SK-N-SH (cell line): ENCODE data around the gene PERCC1.

Experiments
- NFIC ChIP-seq: IDR thresholded peaks from 2 replicates; pipeline ENCODE4 v1.4.0; 2012; ENCODE audit warnings: borderline replicate concordance
- POLR2AphosphoS5 ChIP-seq: IDR thresholded peaks from 2 replicates; pipeline ENCODE4 v1.6.1; 2012; ENCODE audit warnings: low read depth, low read length

DNA sequence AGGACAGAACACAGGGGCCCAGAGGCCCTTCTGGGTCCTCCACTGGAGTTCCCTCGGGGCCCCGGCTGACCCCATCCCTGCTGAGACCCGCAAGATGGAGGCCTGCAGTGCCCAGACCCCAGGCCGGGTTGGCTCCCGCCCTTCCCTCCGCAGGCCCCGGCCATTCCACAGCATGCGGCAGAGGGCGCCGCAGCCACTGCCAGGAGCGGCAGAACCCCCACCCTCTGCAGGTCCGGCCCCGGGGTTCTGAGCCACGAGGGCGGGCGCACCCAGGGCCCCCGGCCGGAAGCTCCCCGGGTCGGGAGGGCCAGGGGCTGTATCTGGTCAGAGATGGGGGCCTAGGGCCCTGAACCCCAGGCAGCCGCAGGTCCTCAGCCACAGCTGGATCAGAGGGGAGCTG, 2.4 kb upstream of the PERCC1 start:
- no peak for TF ChIP-seq NFIC
- no peak for TF ChIP-seq POLR2AphosphoS5
